H1 (cell line): Measurements from ENCODE around the gene DNASE1L1. TPM values are rescaled to one million over a fixed set of nuclear protein-coding genes. Genes with fewer than 3 reads are reported as not detected.

Experiments
- CTCF ChIA-PET: fragments of 300-600 bp; sonication (Branson Sonifier 250); formaldehyde crosslinking; loops from one replicate; lab custom pipeline; 2021; ENCODE audit not compliant: partially characterized antibody; lab: Charles Lee
- POLR2A ChIA-PET: fragments of 300-600 bp; sonication (Branson Sonifier 250); formaldehyde crosslinking; loops from one replicate; lab custom pipeline; 2021; ENCODE audit warnings: inconsistent platforms; ENCODE audit not compliant: partially characterized antibody; lab: Charles Lee
- DNase-seq, 2 experiments: peaks; one replicate each; pipeline versions ENCODE4 v3.0.0 to v3.0.0-alpha.2; 2010 to 2022; ENCODE audit warnings: low spot score in 2 of 2, low read depth in 1 of 2, mixed read lengths in 1 of 2
- FAIRE-seq: peaks from 2 replicates; lab custom pipeline; 2011; peaks lifted over from hg19 to GRCh38; lab: Jason Lieb, UNC
- H2AFZ ChIP-seq: 2 replicates; pipeline ENCODE4 v1.8.1; 2012; ENCODE audit warnings: low read length, inconsistent platforms
- H2AK5ac ChIP-seq: 2 replicates; pipeline ENCODE4 v1.6.1; 2013; ENCODE audit warnings: low read depth, low read length
- H2BK120ac ChIP-seq: replicated peaks from 2 replicates; pipeline ENCODE3; 2013; ENCODE audit warnings: low read depth, low read length, inconsistent platforms
- H2BK12ac ChIP-seq: 2 replicates; pipeline ENCODE4 v1.6.1; 2013; ENCODE audit warnings: low read depth, low read length
- H2BK15ac ChIP-seq: 2 replicates; pipeline ENCODE4 v1.6.1; 2013; ENCODE audit warnings: low read length
- H2BK20ac ChIP-seq: 2 replicates; pipeline ENCODE4 v1.6.1; 2013; ENCODE audit warnings: low read length
- H2BK5ac ChIP-seq: 2 replicates; pipeline ENCODE4 v1.6.1; 2013; ENCODE audit warnings: low read depth, low read length
- H3K14ac ChIP-seq: 2 replicates; pipeline ENCODE4 v1.6.1; 2013; ENCODE audit warnings: inconsistent platforms; ENCODE audit not compliant: insufficient read length
- H3K18ac ChIP-seq: 2 replicates; pipeline ENCODE4 v1.6.1; 2013; ENCODE audit warnings: low read length; ENCODE audit errors: extremely low read depth
- H3K23ac ChIP-seq: 2 replicates; pipeline ENCODE4 v1.6.1; 2013; ENCODE audit warnings: inconsistent platforms; ENCODE audit not compliant: insufficient read length
- H3K23me2 ChIP-seq: 2 replicates; pipeline ENCODE4 v1.6.1; 2013; ENCODE audit warnings: low read depth, low read length
- H3K27ac ChIP-seq: 2 replicates; pipeline ENCODE4 v1.6.1; 2011; ENCODE audit warnings: low read depth, low read length, inconsistent platforms
- H3K27me3 ChIP-seq, 4 experiments: replicated peaks in 1 of 4; 1 replicate in 1 of 4; 2 replicates in 3 of 4; pipeline versions ENCODE4 v1.6.1 to v1.8.1; 2011 to 2013; ENCODE audit warnings: low read length in 3 of 4, mild to moderate bottlenecking in 3 of 4, inconsistent platforms in 2 of 4, mixed read lengths in 2 of 4, moderate library complexity in 1 of 4; ENCODE audit not compliant: control insufficient read depth in 3 of 4, insufficient read depth in 3 of 4; ENCODE audit errors: extremely low read depth in 1 of 4
- H3K36me3 ChIP-seq, 4 experiments: 2 replicates each; pipeline versions ENCODE4 v1.6.1 to v1.8.1; 2011 to 2013; ENCODE audit warnings: mild to moderate bottlenecking in 4 of 4, low read length in 3 of 4, moderate library complexity in 2 of 4, control low read depth in 1 of 4, inconsistent platforms in 1 of 4; ENCODE audit not compliant: insufficient read depth in 4 of 4, control insufficient read depth in 2 of 4
- H3K4ac ChIP-seq: replicated peaks from 2 replicates; pipeline ENCODE3; 2013; ENCODE audit warnings: low read length, low read depth, mixed read lengths, inconsistent platforms; ENCODE audit not compliant: insufficient read length
- H3K4me1 ChIP-seq, 4 experiments: replicated peaks in 1 of 4; 1 replicate in 1 of 4; 2 replicates in 3 of 4; pipeline versions ENCODE4 v1.6.1 to v1.8.1; 2011 to 2013; ENCODE audit warnings: low read length in 3 of 4, inconsistent platforms in 2 of 4, mixed read lengths in 1 of 4; ENCODE audit not compliant: insufficient read depth in 4 of 4, control insufficient read depth in 3 of 4
- H3K4me2 ChIP-seq, 2 experiments: 2 replicates each; pipeline versions ENCODE4 v1.6.1 to v1.8.1; 2011 to 2013; ENCODE audit warnings: low read depth in 2 of 2, low read length in 2 of 2, control low read depth in 1 of 2, inconsistent platforms in 1 of 2, mild to moderate bottlenecking in 1 of 2; ENCODE audit not compliant: insufficient read depth in 1 of 2
- H3K4me3 ChIP-seq, 4 experiments: fragments of 200-600, 300-600 bp in 1 of 4; sonication (generic), shearing (Covaris generic), sonication (Bioruptor Twin) in 1 of 4; 2 replicates each; pipeline versions ENCODE4 v1.5.1 to v1.8.1; 2011 to 2016; ENCODE audit warnings: low read length in 4 of 4, low read depth in 3 of 4, control low read depth in 2 of 4, inconsistent platforms in 2 of 4, mild to moderate bottlenecking in 2 of 4, mixed read lengths in 1 of 4, moderate library complexity in 1 of 4; ENCODE audit not compliant: insufficient read depth in 2 of 4; ENCODE audit errors: extremely low read depth in 1 of 4
- H3K56ac ChIP-seq: replicated peaks from 2 replicates; pipeline ENCODE3; 2013; ENCODE audit warnings: low read depth, mild to moderate bottlenecking, mixed read lengths, low read length, inconsistent platforms; ENCODE audit not compliant: insufficient read length
- H3K79me1 ChIP-seq: 2 replicates; pipeline ENCODE4 v1.6.1; 2013; ENCODE audit warnings: low read depth, low read length, control low read depth
- H3K79me2 ChIP-seq, 2 experiments: 2 replicates each; pipeline versions ENCODE4 v1.6.1 to v1.8.1; 2012 to 2013; ENCODE audit warnings: low read length in 2 of 2, mild to moderate bottlenecking in 2 of 2, inconsistent platforms in 1 of 2; ENCODE audit not compliant: insufficient read depth in 2 of 2, control insufficient read depth in 1 of 2
- H3K9ac ChIP-seq, 4 experiments: replicated peaks in 1 of 4; 1 replicate in 1 of 4; 2 replicates in 3 of 4; pipeline versions ENCODE4 v1.6.1 to v1.8.1; 2011 to 2013; ENCODE audit warnings: low read depth in 3 of 4, low read length in 3 of 4, control low read depth in 2 of 4, mild to moderate bottlenecking in 2 of 4, moderate library complexity in 2 of 4, inconsistent platforms in 1 of 4; ENCODE audit errors: extremely low read depth in 1 of 4
- H3K9me3 ChIP-seq, 2 experiments: 2 replicates each; pipeline versions ENCODE4 v1.6.1 to v1.8.1; 2012 to 2013; ENCODE audit warnings: mild to moderate bottlenecking in 2 of 2, moderate library complexity in 2 of 2, control low read depth in 1 of 2, inconsistent platforms in 1 of 2, low read depth in 1 of 2, low read length in 1 of 2, mixed read lengths in 1 of 2; ENCODE audit not compliant: insufficient read depth in 2 of 2
- H4K20me1 ChIP-seq, 2 experiments: replicated peaks in 1 of 2; 2 replicates each; pipeline versions ENCODE3 to v1.8.1; 2011 to 2013; ENCODE audit warnings: inconsistent platforms in 2 of 2, low read length in 2 of 2, mild to moderate bottlenecking in 1 of 2; ENCODE audit not compliant: insufficient read depth in 2 of 2, control insufficient read depth in 1 of 2
- H4K5ac ChIP-seq: 2 replicates; pipeline ENCODE4 v1.6.1; 2013; ENCODE audit warnings: low read length, low read depth, mixed read lengths, inconsistent platforms; ENCODE audit not compliant: insufficient read length
- H4K8ac ChIP-seq: 2 replicates; pipeline ENCODE4 v1.8.0; 2013; ENCODE audit warnings: mild to moderate bottlenecking, moderate library complexity, low read length, inconsistent platforms; ENCODE audit not compliant: insufficient read depth; ENCODE audit errors: extremely low read depth
- H4K91ac ChIP-seq: replicated peaks from 2 replicates; pipeline ENCODE3; 2013; ENCODE audit warnings: low read length, mixed read lengths, inconsistent platforms; ENCODE audit not compliant: insufficient read length
- POLR2AphosphoS5 ChIP-seq: IDR thresholded peaks from 2 replicates; pipeline ENCODE4 v1.6.1; 2011; ENCODE audit warnings: low read depth, low read length
- TEAD4 ChIP-seq: IDR thresholded peaks from 2 replicates; pipeline ENCODE4 v1.6.1; 2012; ENCODE audit warnings: low read depth, low read length, inconsistent platforms, mixed read lengths
- WGBS, 2 experiments: shearing (Covaris generic) in 1 of 2; methylation state at CpG; one replicate each; pipeline versions ENCODE4 v1.1.6 to v1.1.7; 2013 to 2015; ENCODE audit warnings: low lambda C conversion rate in 2 of 2, mixed read lengths in 2 of 2, inconsistent platforms in 1 of 2, low coverage in 1 of 2, missing lambda C conversion rate in 1 of 2; ENCODE audit not compliant: insufficient replicate concordance in 2 of 2, insufficient coverage in 1 of 2, insufficient read length in 1 of 2; ENCODE audit errors: extremely low coverage in 1 of 2, missing lambda C conversion rate in 1 of 2; 5-methylcytosine and 5-hydroxymethylcytosine counted together
- polyA plus RNA-seq, 7 experiments: library from polyadenylated mRNA; depleted of rRNA in 3 of 7; stranded (reverse) in 5 of 7; unstranded in 2 of 7; fragments of >200 nt in 5 of 7; fragments of 200-250 nt in 2 of 7; gene quantifications; 1 replicate in 5 of 7; 2 replicates in 1 of 7; 4 replicates in 1 of 7; pipeline versions ENCODE4 v1.2.1 to v1.2.3, GENCODE V29; 2011 to 2013; ENCODE audit warnings: missing spikeins in 2 of 7, mixed read lengths in 2 of 7
- total RNA-seq: library from RNA; stranded (reverse); fragmentation: NEBNext Ultra II Directional; extraction: Animal tissue kit (Norgen Biotek cat#: 25700); gene quantifications from 2 replicates; pipeline ENCODE4 v1.2.1, GENCODE V29; 2021

DNASE1L1 gene
- total and polyA plus RNA-seq, 2 of the 8 experiments (the other 6 are each of a cell fraction or from before 2014, with no cell fraction given) = 8.7 to 30.0 TPM

DNA sequence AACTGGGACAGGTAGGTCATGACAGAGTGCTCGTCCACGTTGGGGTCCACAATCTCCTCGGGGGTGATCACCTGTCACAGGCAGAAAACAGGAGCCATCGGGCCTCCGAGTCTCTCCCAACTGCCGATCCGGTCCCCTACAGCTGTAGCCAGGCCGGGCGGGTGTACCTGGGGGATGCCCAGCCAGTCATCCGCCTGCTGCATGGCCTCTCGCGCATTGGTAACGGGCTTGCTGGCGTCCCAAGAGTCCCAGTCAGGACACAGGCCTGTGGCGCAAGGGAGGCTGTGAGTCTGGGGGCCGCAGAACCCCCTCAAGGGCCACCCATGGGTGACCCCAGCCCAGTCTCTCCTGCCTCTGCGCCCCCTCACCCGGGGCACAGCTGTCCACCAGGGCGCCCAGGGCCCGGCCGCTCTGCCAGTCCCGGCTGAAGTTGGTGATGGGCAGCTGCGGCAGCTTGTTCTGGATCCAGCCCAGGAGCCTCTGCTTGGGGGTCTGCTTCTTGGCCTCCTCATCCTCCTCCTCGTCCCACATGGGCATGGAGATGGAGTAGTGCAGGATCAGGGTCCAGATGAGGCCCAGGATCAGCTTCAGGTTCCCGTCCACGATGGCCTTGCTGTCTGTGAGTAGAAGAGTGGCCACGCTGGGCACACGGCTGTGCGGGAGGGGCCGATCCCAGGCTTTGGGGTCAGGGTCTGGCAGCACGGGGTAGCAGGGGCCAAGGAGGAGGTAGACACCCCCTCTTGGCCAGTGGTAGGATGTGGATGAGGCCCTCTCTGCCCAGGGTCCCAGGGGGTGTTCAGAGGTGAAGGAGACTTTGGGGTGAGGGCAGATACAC, 41.4 kb downstream of the DNASE1L1 start:
- peaks cover 8 to 54% of the 10 kb centered on the region in 2 experiments; a peak in 3 of 4 replicates for H3K79me2 ChIP-seq
- no peak overlapping the region for H3K14ac ChIP-seq
- H3K27me3 ChIP-seq = no peaks in the 10 kb centered on the region; a peak in 1 of 7 replicates
- FAIRE-seq = no peak
- peak overlapping the region in 1 of 4 experiments; percentile 22; a peak in 1 of 7 replicates for H3K9ac ChIP-seq
- H4K8ac ChIP-seq = peak overlapping the region; percentile 68; the same call in 1 of the 2 replicates
- TF ChIP-seq TEAD4 (no peak), POLR2AphosphoS5 (no peak)
- TF ChIP-seq, all 59 proteins: peak for 0
- H3K4me3 ChIP-seq = no peak overlapping the region; a peak in 1 of 8 replicates
- H3K18ac ChIP-seq = no peak overlapping the region; the same call in 1 of the 2 replicates
- no peak overlapping the region for H3K4ac ChIP-seq
- H2AFZ ChIP-seq = no peak overlapping the region
- peaks cover 0 to 10% (median 4%) of the 10 kb centered on the region in 4 experiments; a peak in 5 of 7 replicates for H3K4me1 ChIP-seq
- H3K36me3 ChIP-seq = peaks cover 22 to 61% (median 43%) of the 10 kb centered on the region in 4 experiments
- H4K20me1 ChIP-seq = peaks cover 18 to 30% of the 10 kb centered on the region in 2 experiments
- H2AK5ac ChIP-seq = no peak overlapping the region
- no peak overlapping the region for H4K5ac ChIP-seq
- no peak overlapping the region for H4K91ac ChIP-seq
- H2BK5ac ChIP-seq = no peak overlapping the region
- H2BK15ac ChIP-seq = no peak overlapping the region
- peak overlapping the region in 1 of 2 experiments; percentile 82; a peak in 1 of 4 replicates for H3K4me2 ChIP-seq
- H3K79me1 ChIP-seq = peaks cover 3% of the 10 kb centered on the region; the same call in 1 of the 2 replicates
- no peak overlapping the region for H2BK120ac ChIP-seq
- H3K9me3 ChIP-seq = no peaks in the 10 kb centered on the region
- ChIA-PET POLR2A (interaction anchor here (1.0 to 11.8 kb wide), 4 partner anchors 13 to 92 kb away, joined by 3 to 348 read pairs (median 92); partner anchors contain the start of genes EMD and RPL10), CTCF (interaction anchor here (1.3 kb wide), 1 partner anchor 12 kb away, joined by 5 read pairs; the partner anchor contains the start of gene EMD)
- no peak overlapping the region for H2BK20ac ChIP-seq
- peaks cover 5% of the 10 kb centered on the region; the same call in 1 of the 2 replicates for H3K23me2 ChIP-seq
- H3K23ac ChIP-seq = no peak overlapping the region
- DNase-seq = no peak
- H3K27ac ChIP-seq = no peak overlapping the region
- 90% methylated on average over 21 of the region's 31 CpGs; no CpG with 5 or more reads in 1 of the 2 experiments for WGBS, 2 experiments
- H2BK12ac ChIP-seq = no peak overlapping the region
- no peak overlapping the region for H3K56ac ChIP-seq
